ENCODE results near the gene VPS36.

Gene VPS36

DNA sequence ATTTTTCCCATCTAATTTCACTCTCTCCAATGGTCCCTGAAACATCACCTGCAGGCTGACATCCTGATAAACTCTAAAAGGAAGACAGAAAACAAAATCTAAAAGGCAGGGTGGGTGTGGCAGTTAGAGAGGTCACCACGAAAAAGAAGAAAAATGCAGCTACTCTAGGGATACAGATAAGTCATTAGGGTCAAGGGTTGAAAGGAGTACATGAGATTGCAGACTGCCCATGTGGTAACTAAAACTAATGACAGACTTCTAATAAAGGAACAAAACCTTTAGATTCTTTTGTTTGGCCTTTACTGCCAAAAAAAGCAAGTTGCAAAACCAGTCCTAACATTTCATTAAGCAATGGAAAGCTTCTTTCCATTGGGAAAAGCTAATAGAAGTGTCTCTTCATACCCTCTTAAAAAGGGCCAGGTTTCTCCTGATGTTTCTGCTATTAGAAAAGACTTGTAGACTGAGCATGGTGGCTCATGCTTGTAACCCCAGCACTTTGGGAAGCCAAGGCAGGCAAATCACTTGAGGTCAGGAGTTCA lies 75.5 kb downstream of the VPS36 start:
- TF ChIP-seq GLIS3 (CRISPR knock-in tag; IDR thresholded peaks at IDR 0.05), result no peak
- TF ChIP-seq ZNF8 (CRISPR knock-in tag; IDR thresholded peaks at IDR 0.05), result no peak
- TF ChIP-seq ESRRG (CRISPR knock-in tag; IDR thresholded peaks at IDR 0.05), result no peak
- no peak for TF ChIP-seq CSDC2 (CRISPR knock-in tag; IDR thresholded peaks at IDR 0.05)
- TF ChIP-seq ARNTL (CRISPR knock-in tag; IDR thresholded peaks at IDR 0.05; ENCODE audit: borderline replicate concordance, low read depth), result no peak
- TF ChIP-seq ZC3H10 (CRISPR knock-in tag; IDR thresholded peaks at IDR 0.05), result no peak
- no peak for TF ChIP-seq TOX (CRISPR knock-in tag; IDR thresholded peaks at IDR 0.05; ENCODE audit: borderline replicate concordance)
- TF ChIP-seq, protein P1, sequence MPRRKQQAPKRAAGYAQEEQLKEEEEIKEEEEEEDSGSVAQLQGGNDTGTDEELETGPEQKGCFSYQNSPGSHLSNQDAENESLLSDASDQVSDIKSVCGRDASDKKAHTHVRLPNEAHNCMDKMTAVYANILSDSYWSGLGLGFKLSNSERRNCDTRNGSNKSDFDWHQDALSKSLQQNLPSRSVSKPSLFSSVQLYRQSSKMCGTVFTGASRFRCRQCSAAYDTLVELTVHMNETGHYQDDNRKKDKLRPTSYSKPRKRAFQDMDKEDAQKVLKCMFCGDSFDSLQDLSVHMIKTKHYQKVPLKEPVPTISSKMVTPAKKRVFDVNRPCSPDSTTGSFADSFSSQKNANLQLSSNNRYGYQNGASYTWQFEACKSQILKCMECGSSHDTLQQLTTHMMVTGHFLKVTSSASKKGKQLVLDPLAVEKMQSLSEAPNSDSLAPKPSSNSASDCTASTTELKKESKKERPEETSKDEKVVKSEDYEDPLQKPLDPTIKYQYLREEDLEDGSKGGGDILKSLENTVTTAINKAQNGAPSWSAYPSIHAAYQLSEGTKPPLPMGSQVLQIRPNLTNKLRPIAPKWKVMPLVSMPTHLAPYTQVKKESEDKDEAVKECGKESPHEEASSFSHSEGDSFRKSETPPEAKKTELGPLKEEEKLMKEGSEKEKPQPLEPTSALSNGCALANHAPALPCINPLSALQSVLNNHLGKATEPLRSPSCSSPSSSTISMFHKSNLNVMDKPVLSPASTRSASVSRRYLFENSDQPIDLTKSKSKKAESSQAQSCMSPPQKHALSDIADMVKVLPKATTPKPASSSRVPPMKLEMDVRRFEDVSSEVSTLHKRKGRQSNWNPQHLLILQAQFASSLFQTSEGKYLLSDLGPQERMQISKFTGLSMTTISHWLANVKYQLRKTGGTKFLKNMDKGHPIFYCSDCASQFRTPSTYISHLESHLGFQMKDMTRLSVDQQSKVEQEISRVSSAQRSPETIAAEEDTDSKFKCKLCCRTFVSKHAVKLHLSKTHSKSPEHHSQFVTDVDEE (CRISPR knock-in tag; IDR thresholded peaks at IDR 0.05), result no peak
- TF ChIP-seq, protein P2, sequence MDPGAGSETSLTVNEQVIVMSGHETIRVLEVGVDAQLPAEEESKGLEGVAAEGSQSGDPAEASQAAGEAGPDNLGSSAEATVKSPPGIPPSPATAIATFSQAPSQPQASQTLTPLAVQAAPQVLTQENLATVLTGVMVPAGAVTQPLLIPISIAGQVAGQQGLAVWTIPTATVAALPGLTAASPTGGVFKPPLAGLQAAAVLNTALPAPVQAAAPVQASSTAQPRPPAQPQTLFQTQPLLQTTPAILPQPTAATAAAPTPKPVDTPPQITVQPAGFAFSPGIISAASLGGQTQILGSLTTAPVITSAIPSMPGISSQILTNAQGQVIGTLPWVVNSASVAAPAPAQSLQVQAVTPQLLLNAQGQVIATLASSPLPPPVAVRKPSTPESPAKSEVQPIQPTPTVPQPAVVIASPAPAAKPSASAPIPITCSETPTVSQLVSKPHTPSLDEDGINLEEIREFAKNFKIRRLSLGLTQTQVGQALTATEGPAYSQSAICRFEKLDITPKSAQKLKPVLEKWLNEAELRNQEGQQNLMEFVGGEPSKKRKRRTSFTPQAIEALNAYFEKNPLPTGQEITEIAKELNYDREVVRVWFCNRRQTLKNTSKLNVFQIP (CRISPR knock-in tag; IDR thresholded peaks at IDR 0.05; ENCODE audit: borderline replicate concordance, low read depth), result no peak
- no peak for TF ChIP-seq ZFP30 (CRISPR knock-in tag; IDR thresholded peaks at IDR 0.05)
- TF ChIP-seq, protein P3, sequence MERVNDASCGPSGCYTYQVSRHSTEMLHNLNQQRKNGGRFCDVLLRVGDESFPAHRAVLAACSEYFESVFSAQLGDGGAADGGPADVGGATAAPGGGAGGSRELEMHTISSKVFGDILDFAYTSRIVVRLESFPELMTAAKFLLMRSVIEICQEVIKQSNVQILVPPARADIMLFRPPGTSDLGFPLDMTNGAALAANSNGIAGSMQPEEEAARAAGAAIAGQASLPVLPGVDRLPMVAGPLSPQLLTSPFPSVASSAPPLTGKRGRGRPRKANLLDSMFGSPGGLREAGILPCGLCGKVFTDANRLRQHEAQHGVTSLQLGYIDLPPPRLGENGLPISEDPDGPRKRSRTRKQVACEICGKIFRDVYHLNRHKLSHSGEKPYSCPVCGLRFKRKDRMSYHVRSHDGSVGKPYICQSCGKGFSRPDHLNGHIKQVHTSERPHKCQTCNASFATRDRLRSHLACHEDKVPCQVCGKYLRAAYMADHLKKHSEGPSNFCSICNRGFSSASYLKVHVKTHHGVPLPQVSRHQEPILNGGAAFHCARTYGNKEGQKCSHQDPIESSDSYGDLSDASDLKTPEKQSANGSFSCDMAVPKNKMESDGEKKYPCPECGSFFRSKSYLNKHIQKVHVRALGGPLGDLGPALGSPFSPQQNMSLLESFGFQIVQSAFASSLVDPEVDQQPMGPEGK (CRISPR knock-in tag; IDR thresholded peaks at IDR 0.05; ENCODE audit: borderline replicate concordance), result no peak
- no peak for TF ChIP-seq OSR1 (CRISPR knock-in tag; IDR thresholded peaks at IDR 0.05)
- TF ChIP-seq TCF4 (CRISPR knock-in tag; IDR thresholded peaks at IDR 0.05; ENCODE audit: borderline replicate concordance), result no peak
- TF ChIP-seq BACH2 (CRISPR knock-in tag; IDR thresholded peaks at IDR 0.05; ENCODE audit: borderline replicate concordance), result no peak
- TF ChIP-seq PPARA (CRISPR knock-in tag; IDR thresholded peaks at IDR 0.05; ENCODE audit: borderline replicate concordance), result no peak
- no peak for TF ChIP-seq ZNF70 (CRISPR knock-in tag; IDR thresholded peaks at IDR 0.05)
- TF ChIP-seq RARB (CRISPR knock-in tag; IDR thresholded peaks at IDR 0.05), result no peak
- no peak for TF ChIP-seq ZFP3 (CRISPR knock-in tag; IDR thresholded peaks at IDR 0.05)
- no peak for ATAC-seq

DNA sequence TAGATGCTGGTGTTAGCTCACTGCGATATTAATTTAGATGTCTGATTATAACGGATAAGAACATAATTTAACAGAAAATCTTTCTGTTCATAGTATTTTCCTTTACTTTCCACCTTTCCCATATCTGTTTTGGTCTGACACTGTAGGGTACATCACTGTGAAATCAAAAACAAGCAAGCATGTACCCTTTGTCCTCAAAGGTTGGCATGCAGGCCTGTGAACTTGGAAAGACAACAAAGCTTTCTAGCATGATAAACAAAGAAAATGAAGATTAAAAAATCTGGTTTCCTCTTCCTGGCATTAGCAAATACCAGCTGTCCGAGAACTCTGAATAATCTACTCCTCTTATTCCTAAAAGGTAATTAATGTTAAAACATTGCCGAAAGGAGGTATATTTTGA lies 76.0 kb downstream of the VPS36 start:
- ATAC-seq, result no peak
- TF ChIP-seq TCF4 (CRISPR knock-in tag; IDR thresholded peaks at IDR 0.05; ENCODE audit: borderline replicate concordance) (no peak), SNAI2 (CRISPR knock-in tag; IDR thresholded peaks at IDR 0.05) (no peak), GLIS3 (CRISPR knock-in tag; IDR thresholded peaks at IDR 0.05) (no peak), OSR1 (CRISPR knock-in tag; IDR thresholded peaks at IDR 0.05) (no peak), ZFP30 (CRISPR knock-in tag; IDR thresholded peaks at IDR 0.05) (no peak), ZNF565 (CRISPR knock-in tag; conservative IDR thresholded peaks at IDR 0.05; ENCODE audit: low read depth) (no peak), ISL1 (CRISPR knock-in tag; IDR thresholded peaks at IDR 0.05) (no peak), ZFP3 (CRISPR knock-in tag; IDR thresholded peaks at IDR 0.05) (no peak), ZNF8 (CRISPR knock-in tag; IDR thresholded peaks at IDR 0.05) (no peak), ZC3H10 (CRISPR knock-in tag; IDR thresholded peaks at IDR 0.05) (no peak), ARNTL (CRISPR knock-in tag; IDR thresholded peaks at IDR 0.05; ENCODE audit: borderline replicate concordance, low read depth) (no peak), PPARA (CRISPR knock-in tag; IDR thresholded peaks at IDR 0.05; ENCODE audit: borderline replicate concordance) (no peak), ESRRG (CRISPR knock-in tag; IDR thresholded peaks at IDR 0.05) (no peak), CSDC2 (CRISPR knock-in tag; IDR thresholded peaks at IDR 0.05) (no peak)
- TF ChIP-seq, protein P3 (CRISPR knock-in tag; IDR thresholded peaks at IDR 0.05; ENCODE audit: borderline replicate concordance), result no peak
- TF ChIP-seq, protein P2 (CRISPR knock-in tag; IDR thresholded peaks at IDR 0.05; ENCODE audit: borderline replicate concordance, low read depth), result no peak
- TF ChIP-seq, protein P4, sequence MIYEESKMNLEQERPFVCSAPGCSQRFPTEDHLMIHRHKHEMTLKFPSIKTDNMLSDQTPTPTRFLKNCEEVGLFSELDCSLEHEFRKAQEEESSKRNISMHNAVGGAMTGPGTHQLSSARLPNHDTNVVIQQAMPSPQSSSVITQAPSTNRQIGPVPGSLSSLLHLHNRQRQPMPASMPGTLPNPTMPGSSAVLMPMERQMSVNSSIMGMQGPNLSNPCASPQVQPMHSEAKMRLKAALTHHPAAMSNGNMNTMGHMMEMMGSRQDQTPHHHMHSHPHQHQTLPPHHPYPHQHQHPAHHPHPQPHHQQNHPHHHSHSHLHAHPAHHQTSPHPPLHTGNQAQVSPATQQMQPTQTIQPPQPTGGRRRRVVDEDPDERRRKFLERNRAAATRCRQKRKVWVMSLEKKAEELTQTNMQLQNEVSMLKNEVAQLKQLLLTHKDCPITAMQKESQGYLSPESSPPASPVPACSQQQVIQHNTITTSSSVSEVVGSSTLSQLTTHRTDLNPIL (CRISPR knock-in tag; IDR thresholded peaks at IDR 0.05; ENCODE audit: low read depth), result no peak
- TF ChIP-seq, protein P1 (CRISPR knock-in tag; IDR thresholded peaks at IDR 0.05), result no peak

Measured in SK-N-SH treated with all-trans-retinoic acid at 6 μM for 48 hours (cell line).